ENCODE measurements around the gene APBB1IP.

The APBB1IP gene

GRCh38 chr10:26445411-26446031 is 7.4 kb downstream of the APBB1IP start:
- H3K36me3 ChIP-seq (ENCODE audit: control insufficient read depth, insufficient read depth, low read length) = no peaks in the 10 kb centered on the region
- no peak overlapping the region for H3K4me3 ChIP-seq (ENCODE audit: low read depth, low read length)
- H3K9me3 ChIP-seq (ENCODE audit: control insufficient read depth, insufficient read depth, low read depth, low read length) = no peaks in the 10 kb centered on the region
- no peak overlapping the region for H3K9ac ChIP-seq (ENCODE audit: low read length)
- no peaks in the 10 kb centered on the region for H3K4me1 ChIP-seq (ENCODE audit: control insufficient read depth, insufficient read depth, low read length)
- H3K27ac ChIP-seq (ENCODE audit: low read depth, low read length) = no peak overlapping the region
- no peaks in the 10 kb centered on the region; the same call in 1 of the 2 replicates for H3K27me3 ChIP-seq (ENCODE audit: control insufficient read depth, insufficient read depth, low read length)

DNA sequence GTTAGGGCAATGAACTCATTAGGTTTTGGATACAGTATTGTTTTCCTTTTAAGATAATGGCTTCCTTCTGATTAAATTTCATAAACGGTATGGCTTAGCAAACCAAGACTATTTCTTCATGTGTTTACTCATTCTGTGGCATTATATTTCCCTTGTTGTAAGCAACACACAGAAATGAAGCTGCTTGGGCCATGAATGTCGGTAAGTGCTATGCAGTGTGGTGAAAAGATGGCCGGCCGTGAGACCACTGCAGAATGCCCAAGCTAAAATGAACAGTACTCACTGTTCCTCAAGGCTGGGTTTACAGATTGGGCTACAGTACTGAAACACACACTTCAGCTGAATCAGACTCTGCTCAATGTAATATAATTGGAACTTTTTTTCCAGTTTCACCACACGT is 8.1 kb downstream of the APBB1IP start:
- H3K9ac ChIP-seq (ENCODE audit: low read length) = no peak overlapping the region
- H3K36me3 ChIP-seq (ENCODE audit: control insufficient read depth, insufficient read depth, low read length) = no peaks in the 10 kb centered on the region
- H3K4me1 ChIP-seq (ENCODE audit: control insufficient read depth, insufficient read depth, low read length) = no peaks in the 10 kb centered on the region
- H3K27me3 ChIP-seq (ENCODE audit: control insufficient read depth, insufficient read depth, low read length) = no peaks in the 10 kb centered on the region; the same call in 1 of the 2 replicates
- H3K9me3 ChIP-seq (ENCODE audit: control insufficient read depth, insufficient read depth, low read depth, low read length) = no peaks in the 10 kb centered on the region
- no peak overlapping the region for H3K4me3 ChIP-seq (ENCODE audit: low read depth, low read length)
- no peak overlapping the region for H3K27ac ChIP-seq (ENCODE audit: low read depth, low read length)

DNA sequence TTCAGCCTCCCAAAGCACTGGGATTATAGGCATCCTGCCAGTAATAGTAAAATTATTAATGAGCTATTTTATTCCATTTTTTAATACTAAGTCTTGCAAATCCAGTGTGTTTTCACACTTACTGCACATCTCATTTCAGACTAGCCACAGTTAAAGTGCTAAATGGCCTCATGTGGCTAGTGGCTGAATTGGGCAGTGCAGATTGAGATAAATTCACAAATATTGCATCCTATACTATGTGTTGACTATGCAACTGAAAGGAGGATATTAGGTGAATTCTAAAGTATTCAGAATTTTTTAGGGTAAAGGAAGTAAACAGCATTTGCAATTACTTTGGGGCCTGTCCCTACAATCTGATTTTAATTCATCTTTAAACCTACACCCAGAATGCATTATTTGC is 10.2 kb downstream of the APBB1IP start:
- no peak overlapping the region for H3K4me3 ChIP-seq (ENCODE audit: low read depth, low read length)
- no peaks in the 10 kb centered on the region for H3K9me3 ChIP-seq (ENCODE audit: control insufficient read depth, insufficient read depth, low read depth, low read length)
- no peaks in the 10 kb centered on the region for H3K36me3 ChIP-seq (ENCODE audit: control insufficient read depth, insufficient read depth, low read length)
- no peaks in the 10 kb centered on the region for H3K4me1 ChIP-seq (ENCODE audit: control insufficient read depth, insufficient read depth, low read length)
- no peak overlapping the region for H3K9ac ChIP-seq (ENCODE audit: low read length)
- H3K27ac ChIP-seq (ENCODE audit: low read depth, low read length) = no peak overlapping the region
- no peaks in the 10 kb centered on the region for H3K27me3 ChIP-seq (ENCODE audit: control insufficient read depth, insufficient read depth, low read length)

DNA sequence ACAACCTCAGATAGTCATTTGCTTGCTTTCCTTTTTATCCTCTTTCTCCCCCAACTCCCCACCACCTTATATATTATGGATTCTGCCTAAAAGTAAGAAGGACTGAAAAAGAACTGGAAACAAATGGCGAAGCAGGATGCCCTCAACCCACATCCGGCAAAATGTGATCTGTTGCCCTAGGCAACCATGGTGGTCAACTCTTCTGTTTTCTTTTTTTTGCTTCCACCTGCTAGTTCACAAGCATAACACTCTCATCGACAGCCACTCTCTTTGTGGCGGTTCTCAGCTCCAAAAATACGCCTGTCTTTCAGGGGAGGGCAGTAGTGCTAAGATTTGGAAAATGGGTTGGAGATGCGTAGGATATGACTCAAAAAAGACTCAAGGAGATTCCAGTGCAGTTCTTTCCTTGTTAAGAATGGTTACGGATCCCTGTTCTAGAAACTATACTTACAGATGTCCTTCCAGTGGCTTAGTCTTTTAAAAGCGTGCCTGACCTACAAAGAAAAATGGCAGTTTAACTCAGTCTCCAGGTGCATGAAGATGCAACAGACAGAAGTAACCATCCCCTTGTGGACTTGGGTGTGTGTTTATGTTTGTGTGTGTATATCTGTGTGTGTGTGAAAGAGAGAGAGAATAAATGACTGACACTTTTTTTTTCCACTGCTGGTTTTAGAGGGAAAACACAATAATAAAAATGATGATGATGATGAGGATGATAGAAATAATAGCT is 10.7 kb downstream of the APBB1IP start:
- H3K9me3 ChIP-seq (ENCODE audit: control insufficient read depth, insufficient read depth, low read depth, low read length) = no peaks in the 10 kb centered on the region
- H3K4me3 ChIP-seq (ENCODE audit: low read depth, low read length) = no peak overlapping the region
- no peak overlapping the region for H3K27ac ChIP-seq (ENCODE audit: low read depth, low read length)
- H3K36me3 ChIP-seq (ENCODE audit: control insufficient read depth, insufficient read depth, low read length) = no peaks in the 10 kb centered on the region
- H3K4me1 ChIP-seq (ENCODE audit: control insufficient read depth, insufficient read depth, low read length) = no peaks in the 10 kb centered on the region
- no peaks in the 10 kb centered on the region for H3K27me3 ChIP-seq (ENCODE audit: control insufficient read depth, insufficient read depth, low read length)
- H3K9ac ChIP-seq (ENCODE audit: low read length) = no peak overlapping the region

DNA sequence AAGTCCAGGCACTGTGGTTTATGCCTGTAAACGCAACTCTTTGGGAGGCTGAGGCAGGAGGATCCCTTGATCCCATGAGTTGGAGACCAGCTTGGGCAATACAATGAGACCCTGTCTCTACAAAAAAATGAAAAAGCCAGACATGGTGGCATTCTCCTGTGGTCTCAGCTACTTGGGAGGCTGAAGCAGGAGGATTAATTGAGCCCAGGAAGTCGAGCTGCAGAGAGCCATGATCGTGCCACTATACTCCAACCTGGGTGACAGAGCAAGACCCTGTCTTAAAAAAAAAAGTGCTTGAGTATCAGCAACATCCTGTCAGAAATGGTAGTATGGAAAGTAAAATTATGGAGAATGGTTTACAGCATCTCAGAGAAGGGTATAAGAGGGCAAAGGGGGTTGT is 11.6 kb downstream of the APBB1IP start:
- H3K4me1 ChIP-seq (ENCODE audit: control insufficient read depth, insufficient read depth, low read length) = no peaks in the 10 kb centered on the region
- H3K9ac ChIP-seq (ENCODE audit: low read length) = no peak overlapping the region
- no peaks in the 10 kb centered on the region for H3K36me3 ChIP-seq (ENCODE audit: control insufficient read depth, insufficient read depth, low read length)
- H3K27me3 ChIP-seq (ENCODE audit: control insufficient read depth, insufficient read depth, low read length) = no peaks in the 10 kb centered on the region
- H3K9me3 ChIP-seq (ENCODE audit: control insufficient read depth, insufficient read depth, low read depth, low read length) = no peaks in the 10 kb centered on the region
- H3K4me3 ChIP-seq (ENCODE audit: low read depth, low read length) = no peak overlapping the region
- no peak overlapping the region for H3K27ac ChIP-seq (ENCODE audit: low read depth, low read length)

- no peaks in the 10 kb centered on the region for H3K9me3 ChIP-seq (ENCODE audit: control insufficient read depth, insufficient read depth, low read depth, low read length)
- H3K4me1 ChIP-seq (ENCODE audit: control insufficient read depth, insufficient read depth, low read length) = no peaks in the 10 kb centered on the region
- no peak overlapping the region for H3K27ac ChIP-seq (ENCODE audit: low read depth, low read length)
- H3K4me3 ChIP-seq (ENCODE audit: low read depth, low read length) = no peak overlapping the region
- no peaks in the 10 kb centered on the region for H3K27me3 ChIP-seq (ENCODE audit: control insufficient read depth, insufficient read depth, low read length)
- no peaks in the 10 kb centered on the region for H3K36me3 ChIP-seq (ENCODE audit: control insufficient read depth, insufficient read depth, low read length)
- no peak overlapping the region for H3K9ac ChIP-seq (ENCODE audit: low read length)
These were observed 13.8 kb downstream of the APBB1IP start for GRCh38 chr10:26451903-26452302.

- no peaks in the 10 kb centered on the region for H3K36me3 ChIP-seq (ENCODE audit: control insufficient read depth, insufficient read depth, low read length)
- H3K9ac ChIP-seq (ENCODE audit: low read length) = no peak overlapping the region
- no peaks in the 10 kb centered on the region for H3K4me1 ChIP-seq (ENCODE audit: control insufficient read depth, insufficient read depth, low read length)
- no peak overlapping the region for H3K4me3 ChIP-seq (ENCODE audit: low read depth, low read length)
- no peak overlapping the region for H3K27ac ChIP-seq (ENCODE audit: low read depth, low read length)
- H3K9me3 ChIP-seq (ENCODE audit: control insufficient read depth, insufficient read depth, low read depth, low read length) = no peaks in the 10 kb centered on the region
- H3K27me3 ChIP-seq (ENCODE audit: control insufficient read depth, insufficient read depth, low read length) = no peaks in the 10 kb centered on the region
These were observed 15.7 kb downstream of the APBB1IP start for GRCh38 chr10:26453850-26454249.

DNA sequence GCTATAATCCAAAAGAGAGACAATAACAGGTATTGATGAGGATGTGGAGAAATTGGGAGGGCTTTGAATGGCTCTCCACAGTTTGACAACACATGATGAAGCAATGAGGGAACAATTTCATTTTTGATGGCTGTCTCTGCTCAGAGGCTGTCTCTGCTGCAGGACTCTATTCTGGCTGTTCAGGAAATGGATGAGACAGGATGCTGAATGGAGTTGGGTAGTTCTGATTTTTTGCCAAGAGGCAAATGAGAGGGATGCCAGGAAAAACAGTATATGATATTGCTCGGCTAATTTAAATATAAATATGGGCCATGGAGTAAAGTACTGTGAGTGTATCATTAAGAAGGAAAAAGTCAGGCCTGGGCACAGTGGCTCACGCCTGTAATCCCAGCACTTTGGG is 16.8 kb downstream of the APBB1IP start:
- no peaks in the 10 kb centered on the region for H3K27me3 ChIP-seq (ENCODE audit: control insufficient read depth, insufficient read depth, low read length)
- no peak overlapping the region for H3K4me3 ChIP-seq (ENCODE audit: low read depth, low read length)
- H3K9ac ChIP-seq (ENCODE audit: low read length) = no peak overlapping the region
- H3K36me3 ChIP-seq (ENCODE audit: control insufficient read depth, insufficient read depth, low read length) = no peaks in the 10 kb centered on the region
- no peaks in the 10 kb centered on the region for H3K9me3 ChIP-seq (ENCODE audit: control insufficient read depth, insufficient read depth, low read depth, low read length)
- no peak overlapping the region for H3K27ac ChIP-seq (ENCODE audit: low read depth, low read length)
- no peaks in the 10 kb centered on the region for H3K4me1 ChIP-seq (ENCODE audit: control insufficient read depth, insufficient read depth, low read length)

DNA sequence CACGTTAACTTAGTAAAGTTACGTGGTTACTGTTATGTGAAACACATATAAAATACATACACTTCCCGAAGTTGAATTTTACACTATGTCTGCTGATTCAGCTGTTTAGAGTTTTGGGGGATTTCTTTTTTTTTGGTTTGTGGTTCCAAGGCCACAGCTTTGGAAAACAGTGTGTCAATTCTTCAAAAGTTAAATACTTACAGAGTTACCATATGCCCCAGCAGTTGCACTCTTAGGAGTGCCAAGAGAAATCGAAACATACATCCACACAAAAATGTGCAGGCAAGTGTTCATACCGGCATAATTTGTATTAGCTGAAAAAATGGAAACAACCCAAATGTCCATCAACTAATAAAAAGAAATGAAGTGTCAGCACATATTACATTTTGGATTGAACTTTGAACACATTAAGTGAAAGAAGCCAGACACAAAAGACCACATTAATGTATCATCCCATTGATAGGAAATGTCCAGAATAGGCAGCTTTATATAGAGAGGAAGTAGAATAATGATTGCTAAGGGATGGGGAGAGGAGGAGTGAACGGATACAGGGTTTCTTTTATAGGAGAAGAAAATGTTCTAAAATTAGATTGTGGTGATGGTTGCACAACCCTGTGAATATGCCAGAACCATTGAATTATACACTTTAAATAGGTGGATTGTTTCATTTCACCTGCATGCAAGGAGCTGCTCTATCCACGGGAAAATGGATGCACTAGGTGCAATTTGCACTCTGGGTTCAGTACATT is 17.6 kb downstream of the APBB1IP start:
- H3K9me3 ChIP-seq (ENCODE audit: control insufficient read depth, insufficient read depth, low read depth, low read length) = no peaks in the 10 kb centered on the region
- no peak overlapping the region for H3K9ac ChIP-seq (ENCODE audit: low read length)
- H3K27me3 ChIP-seq (ENCODE audit: control insufficient read depth, insufficient read depth, low read length) = no peaks in the 10 kb centered on the region
- H3K36me3 ChIP-seq (ENCODE audit: control insufficient read depth, insufficient read depth, low read length) = no peaks in the 10 kb centered on the region
- no peak overlapping the region for H3K4me3 ChIP-seq (ENCODE audit: low read depth, low read length)
- no peaks in the 10 kb centered on the region for H3K4me1 ChIP-seq (ENCODE audit: control insufficient read depth, insufficient read depth, low read length)
- no peak overlapping the region for H3K27ac ChIP-seq (ENCODE audit: low read depth, low read length)

DNA sequence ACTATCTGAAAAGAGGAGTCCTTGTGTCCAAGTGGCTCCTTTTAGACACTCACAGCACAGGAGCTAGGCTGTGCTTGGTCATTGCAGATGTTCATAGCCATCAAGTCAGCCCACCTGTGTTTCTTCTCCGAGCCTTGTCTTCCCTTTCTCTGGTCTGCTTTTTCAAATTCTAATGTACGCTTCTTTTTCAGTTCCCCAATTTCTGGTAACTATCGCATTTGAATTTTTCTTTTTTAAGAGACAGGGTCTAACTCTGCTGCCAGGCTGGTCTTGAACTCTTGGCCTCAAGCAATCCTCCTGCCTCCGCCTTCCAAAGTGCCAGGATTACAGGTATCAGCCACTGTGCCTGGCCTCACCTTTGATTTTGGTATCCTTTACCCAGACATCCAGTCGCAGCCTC is 18.9 kb downstream of the APBB1IP start:
- Histone ChIP-seq H3K36me3 (ENCODE audit: control insufficient read depth, insufficient read depth, low read length) (no peaks in the 10 kb centered on the region), H3K4me3 (ENCODE audit: low read depth, low read length) (no peak overlapping the region), H3K4me1 (ENCODE audit: control insufficient read depth, insufficient read depth, low read length) (no peaks in the 10 kb centered on the region), H3K27ac (ENCODE audit: low read depth, low read length) (no peak overlapping the region), H3K9me3 (ENCODE audit: control insufficient read depth, insufficient read depth, low read depth, low read length) (no peaks in the 10 kb centered on the region), H3K27me3 (ENCODE audit: control insufficient read depth, insufficient read depth, low read length) (no peaks in the 10 kb centered on the region), H3K9ac (ENCODE audit: low read length) (no peak overlapping the region)

- Histone ChIP-seq H3K4me1 (ENCODE audit: control insufficient read depth, insufficient read depth, low read length) (no peaks in the 10 kb centered on the region), H3K9ac (ENCODE audit: low read length) (no peak overlapping the region), H3K27me3 (ENCODE audit: control insufficient read depth, insufficient read depth, low read length) (no peaks in the 10 kb centered on the region), H3K4me3 (ENCODE audit: low read depth, low read length) (no peak overlapping the region), H3K36me3 (ENCODE audit: control insufficient read depth, insufficient read depth, low read length) (no peaks in the 10 kb centered on the region), H3K27ac (ENCODE audit: low read depth, low read length) (no peak overlapping the region), H3K9me3 (ENCODE audit: control insufficient read depth, insufficient read depth, low read depth, low read length) (no peaks in the 10 kb centered on the region)
These were observed 22.6 kb downstream of the APBB1IP start for GRCh38 chr10:26460736-26461135.

All from HUES6 (cell line).